Activated naive CD4-positive, alpha-beta T cell treated with anti-CD3 and anti-CD28 coated beads, Interleukin-2, amount 50 U/mL, for 72 hours (primary cell): Measurements from ENCODE around the gene ITGA6. TPM values are rescaled to one million over a fixed set of nuclear protein-coding genes. Genes with fewer than 3 reads are reported as not detected.

ENCODE experiments used
- ATAC-seq, 2 donors: fragments of 150-1000 bp; cut with Tn5 transposase; 2 replicates each; pipeline ENCODE4 v1.10.0; 2021; ENCODE audit warnings: mild to moderate bottlenecking in 2 of 2, moderate library complexity in 2 of 2
- DNase-seq, 2 donors: peaks; one replicate each; pipeline ENCODE4 v3.0.0; 2021 to 2022; ENCODE audit warnings: low spot score in 2 of 2
- H3K27ac Mint-ChIP-seq, 2 donors: one replicate each; pipeline ENCODE4 v1.8.0; 2022; ENCODE audit warnings: mild to moderate bottlenecking in 2 of 2, mixed read lengths in 2 of 2
- H3K36me3 Mint-ChIP-seq, 2 donors: one replicate each; pipeline ENCODE4 v1.8.0; 2022; ENCODE audit warnings: mixed read lengths in 2 of 2
- H3K9me3 Mint-ChIP-seq, 2 donors: one replicate each; pipeline ENCODE4 v1.8.0; 2022; ENCODE audit warnings: mixed read lengths in 2 of 2
- total RNA-seq, 2 donors: library from RNA; stranded (reverse); gene quantifications; one replicate each; pipeline ENCODE4 v1.2.3, GENCODE V29; 2022

ITGA6 gene
- total RNA-seq, 2 donors from 2014 or later, result 3.4 to 5.0 TPM

GRCh38 chr2:172552547-172553291 lies 125.3 kb downstream of the ITGA6 start:
- ATAC-seq, result no peak
- peaks cover 8 to 70% of the 10 kb centered on the region in 2 donors for H3K36me3 Mint-ChIP-seq
- no peak overlapping the region for H3K27ac Mint-ChIP-seq
- peaks cover 2% of the 10 kb centered on the region in 2 donors for H3K9me3 Mint-ChIP-seq
- no peak for DNase-seq

- DNase-seq (no peak), ATAC-seq (no peak)
- H3K36me3 Mint-ChIP-seq, result peaks cover 10 to 64% of the 10 kb centered on the region in 2 donors
- H3K27ac Mint-ChIP-seq, result peak overlapping the region; percentile 91 to 96
- no peaks in the 10 kb centered on the region for H3K9me3 Mint-ChIP-seq
Observed at GRCh38 chr2:172554352-172555271, 127.2 kb downstream of the ITGA6 start.

- H3K36me3 Mint-ChIP-seq, result peaks cover 10 to 59% of the 10 kb centered on the region in 2 donors
- no peaks in the 10 kb centered on the region for H3K9me3 Mint-ChIP-seq
- DNase-seq (no peak), ATAC-seq (no peak)
- peak overlapping the region; percentile 91 to 96 for H3K27ac Mint-ChIP-seq
Observed at GRCh38 chr2:172555272-172555521, 127.8 kb downstream of the ITGA6 start.

Other genes with a start within 250 kb of the ITGA6 start
- gene PDK1, start 128.5 kb downstream of the ITGA6 start, total RNA-seq, result 10 to 100 TPM; 20.2 to 77.2 TPM